Occipital lobe (tissue), 2 donors: Measurements from ENCODE around the gene GID8. TPM values are rescaled to one million over a fixed set of nuclear protein-coding genes. Genes with fewer than 3 reads are reported as not detected.
"Not testable (repeated sequence)": the region's sequence is repeated elsewhere in the genome, so short reads cannot be mapped to it uniquely, and the experiment has no call there.

Source experiments
- DNase-seq: peaks from one replicate; lab custom pipeline; 2025; lab: John Stamatoyannopoulos, UW
- total RNA-seq: library from RNA; depleted of rRNA; stranded (reverse); fragments of >200 nt; gene quantifications from one replicate; pipeline ENCODE4 v1.2.3, GENCODE V29; 2014

GID8 gene
- total RNA-seq, 1 donor from 2014 or later: 56.9 TPM

DNA sequence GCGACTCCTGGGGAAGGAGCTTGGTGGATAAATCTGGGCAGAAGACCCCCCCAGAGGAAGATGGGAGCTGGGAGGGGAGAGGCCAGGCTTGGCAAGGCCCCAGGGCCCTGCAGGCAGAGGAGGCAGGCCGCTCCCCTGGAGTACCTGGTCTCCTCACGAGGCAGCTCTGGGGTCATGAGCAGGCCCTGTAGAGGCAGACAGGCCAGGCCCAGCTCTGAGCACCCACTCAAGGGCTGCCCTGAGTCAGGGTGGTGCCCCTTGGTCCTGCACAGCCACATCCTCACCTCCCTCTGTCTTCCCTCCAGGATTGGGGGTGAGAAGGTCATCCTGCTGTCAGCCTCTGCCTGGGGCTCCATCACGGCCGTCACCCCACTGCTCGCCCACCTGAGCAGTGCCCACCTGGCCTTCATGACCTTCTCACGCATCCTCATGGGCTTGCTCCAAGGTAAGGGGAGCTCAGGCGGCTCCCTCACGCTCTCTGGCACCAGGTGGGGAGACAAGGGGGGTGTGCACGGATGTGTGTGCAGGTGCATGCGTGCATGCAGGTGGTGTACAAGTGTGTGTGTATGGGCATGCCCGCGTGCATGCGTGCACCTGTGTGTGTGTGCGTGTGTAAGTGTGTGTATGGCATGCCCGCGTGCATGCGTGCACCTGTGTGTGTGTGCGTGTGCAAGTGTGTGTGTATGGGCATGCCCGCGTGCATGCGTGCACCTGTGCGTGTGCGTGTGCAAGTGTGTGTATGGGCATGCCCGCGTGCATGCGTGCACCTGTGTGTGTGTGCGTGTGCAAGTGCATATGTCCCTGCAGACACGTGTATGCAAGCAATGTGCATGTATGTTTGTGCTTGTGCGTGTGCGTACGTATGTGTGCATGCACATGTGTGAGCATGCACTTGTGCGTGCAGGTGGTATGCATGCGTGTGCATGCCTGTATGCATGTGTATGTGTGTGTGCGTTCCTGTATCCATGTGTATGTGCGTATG lies 19.5 kb downstream of the GID8 start:
- DNase-seq: no peak

DNA sequence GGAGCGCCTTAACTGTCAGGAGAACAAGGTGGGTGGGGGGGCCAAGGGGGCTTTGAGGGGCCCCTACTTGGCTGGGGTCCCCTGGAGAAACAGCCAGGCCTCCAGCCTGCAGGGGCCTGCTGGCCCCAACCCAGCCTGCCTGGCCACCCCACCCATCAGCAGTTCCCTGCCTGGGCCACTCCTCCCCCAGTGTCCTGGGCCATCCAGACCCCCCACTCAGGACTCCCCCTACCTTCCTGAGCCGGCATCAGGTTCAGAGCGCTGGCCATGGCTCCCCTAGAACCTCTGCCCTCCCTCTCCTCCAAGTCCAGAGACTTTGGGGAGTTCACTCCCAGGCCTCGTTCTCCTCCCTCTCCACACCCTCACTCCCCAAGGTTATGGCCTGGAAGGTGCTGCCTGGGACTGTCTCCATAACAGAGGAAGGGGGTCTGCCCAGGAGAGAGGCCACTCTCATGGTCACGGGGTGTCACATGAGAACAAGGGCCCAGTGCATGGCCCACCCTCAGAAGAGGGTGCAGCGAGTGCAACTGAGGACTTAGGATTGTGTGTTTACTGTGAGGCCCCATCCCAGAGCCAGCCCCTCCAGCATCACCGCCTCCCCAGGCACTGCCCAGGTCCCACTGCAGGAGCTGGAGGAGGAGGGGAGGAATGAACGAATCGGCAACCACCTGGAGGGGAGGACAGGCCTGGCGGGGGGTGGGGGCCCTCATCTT lies 20.6 kb downstream of the GID8 start:
- no peak for DNase-seq

DNA sequence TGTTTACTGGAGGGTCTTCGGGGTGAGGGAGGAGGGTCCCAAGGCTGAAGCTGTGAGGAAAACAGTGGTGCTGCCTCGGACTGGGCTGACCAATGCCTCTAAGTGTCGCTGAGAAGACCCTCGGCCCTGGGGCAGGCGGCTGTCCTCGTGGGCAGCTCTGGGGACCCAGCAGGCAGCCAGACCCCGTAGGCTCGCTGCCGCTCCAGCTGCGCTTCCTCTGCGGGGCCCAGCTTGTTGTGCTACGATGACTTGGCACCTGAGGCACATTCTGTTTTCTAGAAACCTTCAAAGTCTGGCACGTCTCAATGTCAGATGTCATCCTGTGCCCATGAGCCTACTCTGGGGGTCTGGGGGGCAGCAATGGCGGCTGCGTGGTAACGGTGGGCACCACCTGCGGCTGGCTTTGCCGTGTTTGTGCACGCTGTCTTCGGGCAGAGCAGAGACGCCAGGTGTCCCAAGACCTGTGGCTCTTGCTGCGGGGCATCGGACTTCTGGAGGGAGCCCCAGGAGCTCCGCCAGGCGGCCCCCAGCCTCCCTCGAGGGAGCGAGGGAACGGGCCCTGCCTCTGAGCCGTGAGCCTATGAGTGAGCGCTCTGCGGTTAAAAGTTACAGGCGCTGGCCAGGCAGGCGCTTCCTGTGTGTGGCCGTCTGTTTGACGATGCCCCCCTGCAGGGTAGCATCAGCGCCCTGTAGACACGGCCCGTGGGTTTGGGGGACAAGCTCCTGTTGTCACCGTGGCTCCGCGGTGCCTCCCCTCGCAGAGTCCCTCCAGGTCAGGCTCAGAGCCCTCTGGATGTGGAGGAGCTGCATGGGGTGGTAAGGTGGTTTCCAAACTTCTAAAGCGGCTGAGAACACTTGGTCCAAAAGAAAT lies 21.4 kb downstream of the GID8 start:
- DNase-seq: no peak

DNA sequence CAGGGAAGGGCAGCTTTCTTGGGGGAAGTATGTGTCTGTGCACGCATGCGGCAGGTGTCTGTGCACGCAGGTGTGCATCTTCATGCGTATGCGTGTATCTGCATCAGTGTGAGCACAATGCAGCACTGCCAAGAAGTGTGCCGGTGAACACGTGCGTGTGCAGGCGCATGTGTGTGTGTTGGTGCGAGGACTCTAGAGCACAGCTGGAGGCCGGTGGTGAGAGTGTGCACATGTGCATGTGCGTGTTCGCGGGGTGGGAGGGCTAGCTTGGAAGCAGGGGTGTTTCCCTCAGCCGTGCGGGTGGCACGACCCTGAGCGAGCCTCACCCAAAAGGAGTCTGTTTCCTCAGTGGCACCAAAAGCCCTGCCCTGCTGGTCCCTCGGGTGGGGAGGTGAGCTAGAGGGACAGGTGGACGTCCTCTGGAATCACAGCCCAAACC lies 22.1 kb downstream of the GID8 start:
- no peak for DNase-seq

DNA sequence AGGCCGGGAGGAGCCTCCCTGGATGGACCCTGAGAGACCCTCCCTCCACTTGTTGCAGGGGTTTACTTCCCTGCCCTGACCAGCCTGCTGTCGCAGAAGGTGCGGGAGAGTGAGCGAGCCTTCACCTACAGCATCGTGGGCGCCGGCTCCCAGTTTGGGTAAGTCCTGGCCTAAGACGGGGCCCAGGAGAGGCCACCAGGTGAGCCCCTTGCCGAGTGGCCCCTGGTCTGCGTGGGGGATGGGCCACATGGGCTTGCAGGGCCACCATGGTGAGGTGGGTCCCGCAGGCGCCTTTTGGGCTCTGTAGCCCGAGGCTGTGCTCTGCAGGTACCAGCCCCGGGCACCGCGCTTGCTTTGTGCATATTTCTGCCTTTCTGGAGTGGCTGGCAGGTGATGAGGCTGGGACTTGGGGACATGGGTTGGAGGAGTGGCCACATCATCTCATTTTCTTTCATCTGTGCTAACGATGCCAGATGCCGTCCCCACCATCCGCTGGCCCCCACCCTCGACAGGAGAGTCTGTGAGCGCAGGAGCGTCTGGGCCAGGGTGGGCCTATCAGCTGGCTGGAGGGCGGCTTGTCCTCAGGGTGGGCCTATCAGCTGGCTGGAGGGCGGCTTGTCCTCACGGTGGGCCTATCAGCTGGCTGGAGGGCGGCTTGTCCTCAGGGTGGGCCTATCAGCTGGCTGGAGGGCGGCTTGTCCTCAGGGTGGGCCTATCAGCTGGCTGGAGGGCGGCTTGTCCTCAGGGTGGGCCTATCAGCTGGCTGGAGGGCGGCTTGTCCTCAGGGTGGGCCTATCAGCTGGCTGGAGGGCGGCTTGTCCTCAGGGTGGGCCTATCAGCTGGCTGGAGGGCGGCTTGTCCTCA lies 22.7 kb downstream of the GID8 start:
- not testable (repeated sequence) for DNase-seq

DNA sequence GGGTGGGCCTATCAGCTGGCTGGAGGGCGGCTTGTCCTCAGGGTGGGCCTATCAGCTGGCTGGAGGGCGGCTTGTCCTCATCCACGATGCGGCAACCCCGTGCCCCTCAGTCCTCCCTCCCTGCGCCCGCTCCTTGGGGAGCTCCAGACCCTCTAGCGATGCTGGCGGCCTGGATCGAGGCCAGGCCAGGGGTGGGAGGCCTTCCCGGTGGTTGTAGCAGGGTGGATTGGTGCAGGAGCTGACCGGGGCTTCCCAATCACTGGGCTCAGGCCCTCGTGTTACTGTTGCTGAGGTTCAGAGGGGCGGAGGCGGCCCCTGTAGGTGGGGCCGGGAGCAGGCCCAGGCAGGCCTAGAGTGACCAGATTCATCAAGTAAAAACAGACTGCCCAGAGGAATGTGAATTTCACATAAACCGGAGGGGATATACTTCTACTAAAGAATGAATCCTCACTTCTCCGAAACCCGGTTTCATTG lies 23.4 kb downstream of the GID8 start:
- DNase-seq: no peak

DNA sequence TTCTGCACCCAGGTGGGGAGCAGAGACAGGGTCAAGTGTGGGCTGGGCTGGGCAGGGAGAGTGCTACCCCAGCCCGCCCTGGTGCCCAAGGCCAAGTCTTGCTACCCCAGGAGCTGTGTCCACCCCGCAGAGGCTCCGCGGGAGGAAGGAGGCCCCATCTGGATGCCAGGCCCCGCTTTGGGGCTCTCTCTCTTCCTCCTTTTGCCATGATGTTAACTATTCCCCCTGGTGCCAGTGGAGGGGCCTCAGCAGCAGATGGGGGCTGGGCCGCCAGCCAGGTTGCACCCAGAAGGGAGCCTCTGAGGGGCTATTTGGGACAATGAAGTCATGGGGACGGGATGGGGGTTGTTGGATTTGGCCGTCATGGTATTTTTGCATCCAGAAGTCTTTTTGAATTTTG lies 23.9 kb downstream of the GID8 start:
- DNase-seq: no peak

DNA sequence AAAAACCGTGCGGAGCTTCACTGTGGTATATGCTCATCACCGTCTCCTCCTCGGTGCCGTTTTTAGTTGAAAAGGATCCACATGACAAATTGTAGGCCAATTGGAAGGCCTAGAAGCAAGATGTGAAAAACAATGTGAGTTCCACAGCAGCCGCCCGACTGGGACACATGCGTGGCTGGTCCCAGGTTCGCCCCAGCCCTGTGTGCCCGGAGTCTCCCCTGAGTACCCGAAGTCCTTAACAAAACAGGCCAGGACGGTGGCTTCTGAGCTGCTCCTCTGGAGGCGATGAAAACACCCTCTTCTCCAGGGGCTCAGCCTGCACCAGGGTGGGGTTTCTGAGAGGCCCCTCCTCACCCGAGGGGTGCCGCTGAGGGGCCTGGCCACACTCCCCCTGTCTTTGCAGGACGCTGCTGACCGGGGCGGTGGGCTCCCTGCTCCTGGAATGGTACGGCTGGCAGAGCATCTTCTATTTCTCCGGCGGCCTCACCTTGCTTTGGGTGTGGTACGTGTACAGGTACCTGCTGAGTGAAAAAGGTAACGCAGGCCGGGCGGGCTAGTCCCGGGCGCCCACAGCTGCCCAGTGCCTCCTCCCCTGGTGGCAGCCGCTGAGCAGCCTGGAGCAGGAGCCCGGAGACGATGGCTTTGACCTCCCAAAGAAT lies 24.4 kb downstream of the GID8 start:
- DNase-seq: no peak

DNA sequence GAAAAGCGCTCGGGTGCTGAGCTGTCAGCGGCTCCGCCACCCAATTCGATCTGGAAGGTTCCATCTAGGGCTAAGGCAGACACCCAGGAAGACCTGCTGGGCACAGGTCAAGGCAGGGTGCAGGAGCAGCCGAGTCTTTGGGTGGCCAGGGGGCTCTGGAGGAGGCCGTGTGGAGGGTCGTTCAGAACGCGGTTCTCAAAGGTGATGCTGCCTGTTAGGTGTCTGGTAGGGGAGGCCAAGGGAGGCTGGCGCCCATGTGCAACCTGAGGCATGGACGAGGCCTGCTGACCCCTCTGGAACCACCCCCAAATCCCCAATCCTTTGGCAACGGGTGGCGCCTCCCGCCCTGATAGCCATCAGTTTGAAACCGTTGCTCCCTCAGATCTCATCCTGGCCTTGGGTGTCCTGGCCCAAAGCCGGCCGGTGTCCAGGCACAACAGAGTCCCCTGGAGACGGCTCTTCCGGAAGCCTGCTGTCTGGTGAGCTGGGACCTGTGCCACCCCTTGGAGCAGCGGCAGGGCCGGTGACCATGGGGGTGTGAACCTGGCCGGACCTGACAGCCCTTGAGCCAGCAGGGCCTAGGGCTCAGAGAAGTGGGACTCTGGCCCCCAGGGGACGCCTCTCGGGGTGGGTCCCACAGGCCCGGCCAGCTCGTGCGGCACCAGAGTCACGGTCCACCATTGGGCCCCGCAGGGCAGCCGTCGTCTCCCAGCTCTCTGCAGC lies 25.1 kb downstream of the GID8 start:
- no peak for DNase-seq

DNA sequence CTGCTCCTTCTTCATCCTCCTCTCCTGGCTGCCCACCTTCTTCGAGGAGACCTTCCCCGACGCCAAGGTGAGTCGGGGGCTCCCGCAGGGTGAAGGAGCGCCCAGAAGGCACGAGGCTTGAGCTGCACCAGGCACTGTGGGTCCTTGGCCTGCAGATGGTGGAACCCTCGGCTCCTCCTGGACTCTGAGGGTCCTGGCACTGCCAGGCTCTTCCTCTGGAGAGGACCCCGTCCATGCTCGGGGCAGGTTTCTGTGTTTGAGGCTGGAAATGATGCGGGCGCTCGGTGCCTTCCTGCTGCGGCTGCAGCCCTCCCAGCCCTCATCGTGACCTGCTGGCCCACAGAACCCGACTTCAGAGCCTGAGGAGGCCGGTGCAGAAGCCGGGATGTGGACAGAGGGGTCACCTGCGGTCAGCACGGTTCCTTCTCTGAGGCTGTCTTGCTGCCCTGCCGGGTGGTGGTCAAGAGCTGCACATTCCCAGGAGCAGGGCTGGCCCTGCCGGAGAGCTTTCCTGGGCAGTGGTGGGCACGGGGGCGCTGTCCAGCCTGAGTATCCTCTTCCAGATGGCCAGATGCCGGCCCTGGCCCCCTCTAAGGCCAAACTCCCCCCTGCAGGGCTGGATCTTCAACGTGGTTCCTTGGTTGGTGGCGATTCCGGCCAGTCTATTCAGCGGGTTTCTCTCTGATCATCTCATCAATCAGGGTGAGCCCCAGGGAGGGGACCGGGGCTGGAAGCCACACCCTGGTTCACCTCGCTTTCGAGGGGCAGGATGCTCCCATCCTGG lies 25.9 kb downstream of the GID8 start:
- DNase-seq: no peak

DNA sequence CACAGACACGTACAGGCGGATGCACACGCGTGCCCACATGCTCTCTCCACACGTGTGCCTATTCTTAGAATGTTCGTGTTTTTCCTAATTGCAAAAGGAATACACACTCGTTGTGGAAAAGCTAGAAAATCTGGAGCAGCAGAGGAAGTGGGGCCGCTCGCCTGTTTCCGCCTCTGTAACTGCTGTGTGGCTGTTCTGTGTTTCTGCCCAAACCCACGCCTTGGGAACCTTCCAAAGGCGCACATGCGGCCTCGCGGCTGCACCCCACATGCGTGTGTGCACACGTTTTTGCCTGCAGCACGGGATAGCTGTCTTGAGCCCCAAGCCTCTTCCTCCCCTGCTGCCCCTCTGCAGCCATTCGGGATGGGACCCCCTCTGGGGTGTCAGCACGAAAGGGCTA lies 26.8 kb downstream of the GID8 start:
- no peak for DNase-seq

DNA sequence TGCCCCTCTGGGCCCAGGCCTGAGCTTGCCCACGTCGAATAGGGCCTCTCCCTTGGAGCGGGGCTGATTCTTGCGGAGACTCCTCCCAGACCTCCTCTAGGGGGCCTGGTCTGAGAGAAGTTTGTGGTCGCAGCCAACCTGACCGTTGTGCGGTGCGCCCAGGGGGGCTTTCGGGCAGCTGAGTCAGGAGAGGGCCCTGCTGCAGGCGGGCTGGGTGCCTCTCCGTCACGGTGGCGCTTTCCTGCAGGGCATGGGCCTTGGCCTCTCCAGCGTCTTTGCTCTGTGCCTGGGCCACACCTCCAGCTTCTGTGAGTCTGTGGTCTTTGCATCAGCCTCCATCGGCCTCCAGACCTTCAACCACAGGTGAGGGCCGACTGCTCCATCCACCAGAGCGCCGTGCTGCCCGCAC lies 27.4 kb downstream of the GID8 start:
- DNase-seq: no peak

DNA sequence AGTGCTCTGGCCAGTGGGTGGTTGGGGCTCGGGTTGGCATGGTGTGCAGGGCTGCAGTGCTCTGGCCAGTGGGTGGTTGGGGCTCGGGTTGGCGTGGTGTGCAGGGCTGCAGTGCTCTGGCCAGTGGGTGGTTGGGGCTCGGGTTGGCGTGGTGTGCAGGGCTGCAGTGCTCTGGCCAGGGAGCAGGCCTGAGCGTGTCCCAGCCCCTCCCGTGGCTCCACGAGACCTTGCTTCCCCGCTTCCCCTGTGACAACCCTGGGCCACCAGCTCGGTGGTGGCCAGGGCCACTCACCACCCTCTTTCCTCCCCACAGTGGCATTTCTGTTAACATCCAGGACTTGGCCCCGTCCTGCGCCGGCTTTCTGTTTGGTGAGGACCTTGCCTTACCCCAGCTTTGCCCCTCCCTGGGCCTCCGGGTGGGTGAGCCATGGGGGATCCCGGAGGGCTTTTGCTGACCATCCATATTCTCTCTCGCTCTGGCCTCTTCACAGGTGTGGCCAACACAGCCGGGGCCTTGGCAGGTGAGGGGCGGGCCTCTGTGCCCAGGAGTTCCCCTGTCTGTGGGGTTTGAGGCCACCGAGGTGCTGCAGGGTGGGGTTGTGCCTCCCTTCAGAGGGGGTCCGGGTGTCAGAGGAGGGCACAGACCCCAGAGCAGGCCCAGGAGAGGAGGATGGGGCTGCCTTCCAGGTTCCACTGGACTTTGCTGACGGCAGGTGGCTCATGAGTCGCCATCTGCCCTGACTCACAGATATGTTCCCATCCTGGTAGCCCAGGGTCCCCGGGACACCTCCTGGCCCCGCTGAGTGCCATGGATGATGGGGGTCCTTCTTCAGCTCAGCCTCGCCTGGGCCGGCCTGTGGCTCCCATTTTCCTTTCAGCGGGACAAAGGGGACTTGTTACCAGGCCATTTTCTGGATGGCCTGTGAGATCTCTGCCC lies 28.5 kb downstream of the GID8 start:
- no peak for DNase-seq

DNA sequence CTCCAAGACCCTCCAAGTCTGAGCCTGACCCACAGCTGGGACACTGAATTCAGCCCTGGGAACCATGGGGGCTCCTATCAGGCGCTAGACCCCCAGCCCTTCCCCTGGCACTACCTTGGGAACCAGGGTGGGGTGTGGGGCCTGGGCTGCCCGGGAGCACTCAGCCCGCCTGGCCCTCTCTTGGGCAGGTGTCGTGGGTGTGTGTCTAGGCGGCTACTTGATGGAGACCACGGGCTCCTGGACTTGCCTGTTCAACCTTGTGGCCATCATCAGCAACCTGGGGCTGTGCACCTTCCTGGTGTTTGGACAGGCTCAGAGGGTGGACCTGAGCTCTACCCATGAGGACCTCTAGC lies 29.2 kb downstream of the GID8 start:
- no peak for DNase-seq

DNA sequence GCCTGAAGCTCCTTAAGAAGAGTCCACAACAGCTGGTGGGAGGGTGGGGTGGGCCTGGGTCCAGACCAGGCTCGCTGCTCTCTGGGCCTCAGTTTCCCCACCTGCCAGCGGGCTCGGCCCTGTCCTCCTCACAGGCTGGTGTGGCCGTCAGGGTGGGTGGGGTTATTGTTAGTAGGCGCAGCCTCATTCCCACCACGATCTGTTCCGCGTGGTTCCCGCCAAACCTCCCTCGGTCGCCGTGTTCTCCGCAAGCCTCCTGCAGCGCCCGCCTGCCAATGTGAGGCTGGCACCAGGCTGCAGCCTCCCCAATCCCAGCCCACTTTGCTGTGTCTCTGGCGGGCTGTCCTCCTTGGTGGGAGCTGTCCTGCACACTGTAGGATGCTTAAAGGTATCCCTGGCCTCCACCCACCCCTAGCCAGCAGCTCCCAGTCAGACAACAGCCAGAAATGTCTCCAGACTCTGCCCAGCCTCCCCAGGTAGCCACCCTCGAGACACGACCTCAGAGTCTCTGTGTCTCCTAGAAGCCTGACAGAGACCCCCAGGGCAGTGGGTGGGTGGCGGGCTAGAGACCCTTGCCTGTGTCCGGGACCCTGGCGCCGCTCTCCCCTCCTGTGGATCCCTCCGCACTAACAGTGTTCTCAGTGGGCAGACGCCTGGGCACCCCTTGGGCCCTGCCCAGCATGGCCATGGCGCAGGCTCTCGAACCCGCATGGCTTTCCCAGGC lies 29.8 kb downstream of the GID8 start:
- no peak for DNase-seq

DNA sequence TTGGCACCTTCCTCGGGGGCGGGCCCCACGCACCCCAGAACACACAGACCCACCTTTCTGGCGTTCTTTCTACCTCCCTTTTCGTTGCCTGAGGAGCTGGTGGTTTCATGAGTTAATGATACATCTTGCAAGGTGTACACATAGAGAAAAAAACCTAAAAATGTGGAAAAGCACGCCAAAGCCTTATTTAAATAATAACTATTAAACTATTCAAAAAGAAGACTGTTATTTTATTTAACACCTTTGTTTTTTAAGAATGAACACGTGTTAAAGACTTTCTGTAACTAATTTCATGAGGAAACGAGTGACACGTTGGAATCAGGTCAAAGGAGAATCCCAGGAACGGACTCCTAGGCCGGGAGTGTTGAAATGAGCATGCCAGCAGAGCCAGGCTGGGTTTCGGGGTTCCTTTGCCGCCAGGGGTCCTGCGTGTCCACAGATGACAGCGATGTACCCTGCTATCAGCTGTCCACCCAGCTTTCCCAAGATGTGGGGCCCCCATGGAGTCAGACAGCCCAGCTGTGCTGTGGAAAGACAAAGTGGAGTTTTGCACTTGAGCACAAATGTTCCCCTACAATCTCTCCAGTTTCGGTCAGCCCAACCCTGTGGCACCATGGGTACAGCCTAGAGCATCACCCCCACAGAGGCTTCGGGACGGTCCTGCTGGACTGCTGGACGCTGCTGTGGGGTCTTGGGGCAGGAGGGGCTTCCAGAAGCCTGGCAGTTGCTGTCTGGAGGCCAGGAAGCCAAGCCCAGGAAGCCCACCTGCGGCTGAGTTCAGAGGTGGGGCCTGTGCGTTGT lies 30.6 kb downstream of the GID8 start:
- no peak for DNase-seq
